Neural cell (in vitro differentiated cells): Measurements from ENCODE around the gene TOR2A. TPM values are rescaled to one million over a fixed set of nuclear protein-coding genes. Genes with fewer than 3 reads are reported as not detected.

Source experiments
- H2AFZ ChIP-seq: fragments of 200-600, 300-800 bp; sonication (generic), shearing (Covaris generic); 2 replicates; pipeline ENCODE4 v1.6.0; 2014; ENCODE audit warnings: low read depth, mild to moderate bottlenecking, antibody characterized with exemption, low read length, moderate library complexity
- H3F3A ChIP-seq: fragments of 200-600 bp; shearing (Covaris generic); 2 replicates; pipeline ENCODE4 v1.6.1; 2016; ENCODE audit warnings: mild to moderate bottlenecking, moderate library complexity, mixed read lengths, antibody characterized with exemption, low read length; ENCODE audit not compliant: insufficient read depth, poor library complexity, severe bottlenecking
- H3K27ac ChIP-seq: fragments of 200-600, 300-800 bp; sonication (generic), shearing (Covaris generic); 2 replicates; pipeline ENCODE4 v1.5.1; 2014; ENCODE audit warnings: mild to moderate bottlenecking, low read length, moderate library complexity
- H3K27me3 ChIP-seq: fragments of 300-800, 200-600 bp; sonication (generic), shearing (Covaris generic); 2 replicates; pipeline ENCODE4 v1.6.0; 2014; ENCODE audit warnings: mild to moderate bottlenecking, low read depth, low read length, moderate library complexity; ENCODE audit not compliant: insufficient read depth
- H3K36me3 ChIP-seq: fragments of 300-800, 200-600 bp; sonication (generic), shearing (Covaris generic); 2 replicates; pipeline ENCODE4 v1.5.1; 2014; ENCODE audit warnings: mild to moderate bottlenecking, antibody characterized with exemption, low read length, moderate library complexity; ENCODE audit not compliant: insufficient read depth
- H3K4me2 ChIP-seq: fragments of 300-800, 200-600 bp; sonication (generic), shearing (Covaris generic); 2 replicates; pipeline ENCODE4 v1.6.0; 2014; ENCODE audit warnings: mild to moderate bottlenecking, low read length
- H3K4me3 ChIP-seq: fragments of 300-800, 200-600 bp; sonication (generic), shearing (Covaris generic); 2 replicates; pipeline ENCODE4 v1.5.1; 2014; ENCODE audit warnings: mild to moderate bottlenecking, low read length, moderate library complexity
- H3K79me2 ChIP-seq: fragments of 200-600 bp; shearing (Covaris generic); replicated peaks from 2 replicates; pipeline ENCODE4 v1.6.0; 2014; ENCODE audit warnings: mild to moderate bottlenecking, low read length, moderate library complexity; ENCODE audit not compliant: insufficient read depth
- H3K9ac ChIP-seq: fragments of 300-800, 200-600 bp; sonication (generic), shearing (Covaris generic); 2 replicates; pipeline ENCODE4 v1.6.1; 2016; ENCODE audit warnings: mild to moderate bottlenecking, low read length, mixed read lengths
- H3K9me2 ChIP-seq: fragments of 200-600 bp; shearing (Covaris generic); 2 replicates; pipeline ENCODE4 v1.6.1; 2016; ENCODE audit warnings: mild to moderate bottlenecking, low read length, mixed read lengths; ENCODE audit not compliant: insufficient read depth
- H3K9me3 ChIP-seq: fragments of 200-600, 300-800 bp; sonication (generic), shearing (Covaris generic); 2 replicates; pipeline ENCODE4 v1.6.1; 2016; ENCODE audit warnings: mild to moderate bottlenecking, mixed run types, low read length, moderate library complexity, mixed read lengths
- H4K20me1 ChIP-seq: fragments of 200-600 bp; shearing (Covaris generic); 2 replicates; pipeline ENCODE4 v1.6.1; 2016; ENCODE audit warnings: mild to moderate bottlenecking, mixed run types; ENCODE audit not compliant: insufficient read depth
- CTCF ChIP-seq: fragments of 450-650 bp; IDR thresholded peaks from 2 replicates; pipeline ENCODE4 v1.5.1; 2014; ENCODE audit warnings: antibody characterized with exemption, mild to moderate bottlenecking, moderate library complexity; ENCODE audit not compliant: poor library complexity, severe bottlenecking
- EP300 ChIP-seq: fragments of 450-650 bp; conservative IDR thresholded peaks from 2 replicates; pipeline ENCODE4 v1.6.1; 2014; ENCODE audit warnings: antibody characterized with exemption, mild to moderate bottlenecking, moderate library complexity; ENCODE audit not compliant: poor library complexity, severe bottlenecking
- EZH2 ChIP-seq: fragments of 200-600, 300-800 bp; shearing (Covaris generic), sonication (generic); IDR thresholded peaks from 2 replicates; pipeline ENCODE4 v1.6.1; 2014; ENCODE audit warnings: antibody characterized with exemption, low read length, borderline replicate concordance, mild to moderate bottlenecking; ENCODE audit not compliant: insufficient read depth, poor library complexity, severe bottlenecking
- MXI1 ChIP-seq: fragments of 450-650 bp; conservative IDR thresholded peaks from 2 replicates; pipeline ENCODE4 v1.6.1; 2014; ENCODE audit warnings: antibody characterized with exemption, mild to moderate bottlenecking; ENCODE audit not compliant: poor library complexity, severe bottlenecking
- POLR2AphosphoS5 ChIP-seq: IDR thresholded peaks from 2 replicates; pipeline ENCODE4 v1.6.1; 2012
- RAD21 ChIP-seq: fragments of 450-650 bp; conservative IDR thresholded peaks from 2 replicates; pipeline ENCODE4 v1.6.1; 2014; ENCODE audit warnings: antibody characterized with exemption, mild to moderate bottlenecking, moderate library complexity
- REST ChIP-seq: IDR thresholded peaks from 2 replicates; pipeline ENCODE4 v1.6.1; 2012; ENCODE audit warnings: borderline replicate concordance
- SMC3 ChIP-seq: fragments of 450-650 bp; conservative IDR thresholded peaks from 2 replicates; pipeline ENCODE4 v1.6.1; 2014; ENCODE audit warnings: antibody characterized with exemption, mild to moderate bottlenecking, moderate library complexity; ENCODE audit not compliant: poor library complexity
- TAF1 ChIP-seq: IDR thresholded peaks from 2 replicates; pipeline ENCODE4 v1.6.1; 2012; ENCODE audit warnings: low read depth
- polyA plus RNA-seq: library from polyadenylated mRNA; depleted of rRNA; stranded (reverse); fragments of >200 nt; gene quantifications from 2 replicates; pipeline ENCODE4 v1.2.3, GENCODE V29; 2014

TOR2A gene
- polyA plus RNA-seq, 1 donor from 2014 or later, result 59.7 TPM

GRCh38 chr9:127714951-127715469 is 20.1 kb downstream of the TOR2A start:
- peak overlapping the region; percentile 87 for H3K4me3 ChIP-seq
- no peak overlapping the region for H3K27ac ChIP-seq
- H3K9me3 ChIP-seq, result no peaks in the 10 kb centered on the region
- H3K36me3 ChIP-seq, result no peaks in the 10 kb centered on the region
- H4K20me1 ChIP-seq, result no peaks in the 10 kb centered on the region
- TF ChIP-seq EZH2, result no peak
- TF ChIP-seq CTCF, result no peak
- no peak for TF ChIP-seq TAF1
- TF ChIP-seq MXI1, result no peak
- no peak for TF ChIP-seq POLR2AphosphoS5
- TF ChIP-seq REST, result no peak
- TF ChIP-seq SMC3, result no peak
- TF ChIP-seq EP300, result no peak
- TF ChIP-seq RAD21, result no peak
- H3K4me2 ChIP-seq, result peak overlapping the region; percentile 21
- peak overlapping the region; percentile 75 for H2AFZ ChIP-seq
- H3K9ac ChIP-seq, result peak overlapping the region; percentile 62
- H3K79me2 ChIP-seq, result no peaks in the 10 kb centered on the region
- no peaks in the 10 kb centered on the region for H3K27me3 ChIP-seq
- H3F3A ChIP-seq, result no peaks in the 10 kb centered on the region
- no peaks in the 10 kb centered on the region for H3K9me2 ChIP-seq

- H3K9me2 ChIP-seq, result no peaks in the 10 kb centered on the region
- no peaks in the 10 kb centered on the region for H3K27me3 ChIP-seq
- H3K27ac ChIP-seq, result no peak overlapping the region
- no peaks in the 10 kb centered on the region for H3F3A ChIP-seq
- no peak overlapping the region for H2AFZ ChIP-seq
- H3K4me3 ChIP-seq, result peak overlapping the region; percentile 87
- H3K9me3 ChIP-seq, result no peaks in the 10 kb centered on the region
- no peaks in the 10 kb centered on the region for H4K20me1 ChIP-seq
- no peak overlapping the region for H3K4me2 ChIP-seq
- TF ChIP-seq CTCF (no peak), EZH2 (no peak), TAF1 (no peak), SMC3 (no peak), MXI1 (no peak), POLR2AphosphoS5 (no peak), EP300 (no peak), REST (no peak), RAD21 (no peak)
- no peaks in the 10 kb centered on the region for H3K36me3 ChIP-seq
- no peaks in the 10 kb centered on the region for H3K79me2 ChIP-seq
- no peak overlapping the region for H3K9ac ChIP-seq
Measured at GRCh38 chr9:127714020-127714750, 20.9 kb downstream of the TOR2A start.
